ENCODE data around the gene SERPIND1.

GRCh38 chr22:20761536-20761935, 12.4 kb upstream of the SERPIND1 start:
- TF ChIP-seq PRDM15 (CRISPR knock-in tag; IDR thresholded peaks at IDR 0.05) (no peak), POLR2A (IDR thresholded peaks at IDR 0.05; ENCODE audit: low read depth, low read length) (no peak), MAX (IDR thresholded peaks at IDR 0.05; ENCODE audit: low read depth, low read length) (no peak), ETV6 (conservative IDR thresholded peaks at IDR 0.05 in 1 of 2, IDR thresholded peaks at IDR 0.05 in 1 of 2; ENCODE audit: borderline replicate concordance in 1 of 2, low read depth in 1 of 2) (no peak), YY1 (IDR thresholded peaks at IDR 0.05; ENCODE audit: low read depth, low read length) (no peak), EP300 (IDR thresholded peaks at IDR 0.05; ENCODE audit: borderline replicate concordance in 1 of 2, control insufficient read depth in 1 of 2, low read depth in 2 of 2, low read length in 2 of 2) (no peak)

Measured in GM12878 (cell line).